Measurements from ENCODE around the gene PXMP2.
"Not testable (repeated sequence)": the region's sequence is repeated elsewhere in the genome, so short reads cannot be mapped to it uniquely, and the experiment has no call there.

Gene PXMP2

DNA sequence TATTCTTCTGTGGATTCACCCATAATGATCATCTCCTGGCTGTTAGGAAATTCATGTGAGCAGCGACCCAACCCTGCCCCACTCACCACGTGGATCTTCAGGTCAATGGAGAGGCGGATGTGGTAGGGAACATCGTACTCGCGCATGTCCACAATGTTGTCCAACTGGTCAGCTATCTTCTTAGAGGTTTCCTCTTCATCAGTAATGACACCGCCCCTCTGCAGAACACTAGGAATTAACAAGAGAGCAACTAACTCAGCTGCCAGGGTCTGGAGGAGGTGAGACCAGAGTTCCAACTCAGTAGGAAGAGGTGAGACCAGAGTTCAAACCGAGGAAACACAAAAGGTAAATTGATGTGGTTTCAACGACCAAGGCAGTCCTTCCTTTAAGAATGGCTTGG is 9.9 kb upstream of the PXMP2 start:
- no peak overlapping the region for H3K4me3 ChIP-seq (ENCODE audit: low read length)
- TF ChIP-seq, protein P1, sequence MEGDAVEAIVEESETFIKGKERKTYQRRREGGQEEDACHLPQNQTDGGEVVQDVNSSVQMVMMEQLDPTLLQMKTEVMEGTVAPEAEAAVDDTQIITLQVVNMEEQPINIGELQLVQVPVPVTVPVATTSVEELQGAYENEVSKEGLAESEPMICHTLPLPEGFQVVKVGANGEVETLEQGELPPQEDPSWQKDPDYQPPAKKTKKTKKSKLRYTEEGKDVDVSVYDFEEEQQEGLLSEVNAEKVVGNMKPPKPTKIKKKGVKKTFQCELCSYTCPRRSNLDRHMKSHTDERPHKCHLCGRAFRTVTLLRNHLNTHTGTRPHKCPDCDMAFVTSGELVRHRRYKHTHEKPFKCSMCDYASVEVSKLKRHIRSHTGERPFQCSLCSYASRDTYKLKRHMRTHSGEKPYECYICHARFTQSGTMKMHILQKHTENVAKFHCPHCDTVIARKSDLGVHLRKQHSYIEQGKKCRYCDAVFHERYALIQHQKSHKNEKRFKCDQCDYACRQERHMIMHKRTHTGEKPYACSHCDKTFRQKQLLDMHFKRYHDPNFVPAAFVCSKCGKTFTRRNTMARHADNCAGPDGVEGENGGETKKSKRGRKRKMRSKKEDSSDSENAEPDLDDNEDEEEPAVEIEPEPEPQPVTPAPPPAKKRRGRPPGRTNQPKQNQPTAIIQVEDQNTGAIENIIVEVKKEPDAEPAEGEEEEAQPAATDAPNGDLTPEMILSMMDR (conservative IDR thresholded peaks at IDR 0.05; ENCODE audit: low read length) = no peak
- DNase-seq (ENCODE audit: low read depth) = no peak

DNA sequence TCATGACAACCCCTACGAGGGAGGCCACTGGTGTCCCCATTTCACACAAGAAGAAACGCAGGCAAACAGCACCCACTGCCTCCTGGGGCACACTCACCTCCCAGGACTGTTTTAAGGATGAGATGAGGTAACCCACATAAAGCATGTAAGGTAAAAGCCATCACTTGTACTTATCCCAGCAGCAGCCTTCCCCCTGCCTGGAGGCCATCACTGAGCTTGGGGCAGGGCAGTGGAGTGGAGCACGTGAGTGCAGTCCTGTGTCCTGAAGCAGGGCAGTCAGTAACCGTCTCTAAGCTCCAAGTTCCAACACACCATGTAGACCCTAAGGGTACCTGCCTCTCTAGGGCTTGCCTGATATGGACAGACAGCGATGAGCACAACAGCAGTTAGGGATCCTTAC is 2.0 kb upstream of the PXMP2 start:
- no peak for DNase-seq (ENCODE audit: low read depth)
- no peak overlapping the region for H3K4me3 ChIP-seq (ENCODE audit: low read length)
- TF ChIP-seq, protein P1 (conservative IDR thresholded peaks at IDR 0.05; ENCODE audit: low read length) = no peak

DNA sequence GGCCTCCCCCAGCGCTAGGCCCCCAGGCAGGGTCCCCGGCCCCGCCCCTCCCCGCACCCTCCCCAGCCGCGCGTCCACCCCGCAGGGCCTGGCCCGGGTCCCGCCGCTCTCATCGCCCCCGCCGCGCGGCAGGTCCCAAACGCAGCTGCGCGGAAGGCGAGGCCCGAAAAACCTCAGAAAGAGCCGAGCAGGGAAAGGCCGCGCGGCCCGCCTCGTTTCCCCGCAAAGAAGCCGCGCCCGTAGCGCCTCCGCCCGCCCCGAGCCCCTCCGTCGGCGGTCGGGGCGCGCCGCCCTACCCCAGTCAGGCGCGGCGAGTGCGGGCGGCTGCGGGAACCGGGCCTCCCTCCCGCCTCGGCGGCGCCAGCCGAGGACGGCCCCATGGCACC is 569 bp upstream of the PXMP2 start:
- TF ChIP-seq, protein P1 (conservative IDR thresholded peaks at IDR 0.05; ENCODE audit: low read length) = no peak
- DNase-seq (ENCODE audit: low read depth) = no peak
- peak overlapping the region; percentile 59 for H3K4me3 ChIP-seq (ENCODE audit: low read length)

DNA sequence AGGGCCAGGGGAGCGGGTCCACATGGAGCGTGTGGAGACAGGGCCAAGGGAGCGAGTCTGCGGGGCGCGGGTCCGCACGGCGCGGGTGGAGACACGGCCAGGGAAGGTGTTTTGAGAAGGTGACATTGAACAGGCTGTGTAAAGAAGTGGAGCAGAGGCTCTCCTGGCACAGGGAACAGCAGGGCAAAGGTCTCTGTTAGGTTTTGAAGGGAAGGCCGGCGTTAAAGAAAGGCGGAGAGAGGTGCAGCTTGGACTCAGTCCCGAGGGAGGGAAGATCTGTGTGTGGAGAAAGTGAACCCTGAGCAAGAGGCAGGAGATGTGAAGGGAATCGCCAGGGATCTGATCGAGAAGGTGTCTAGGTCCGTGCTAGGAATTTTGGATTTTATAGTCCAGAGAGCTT is 1.8 kb downstream of the PXMP2 start:
- no peak overlapping the region; the same call in 1 of the 2 replicates for H3K4me3 ChIP-seq (ENCODE audit: low read length)
- TF ChIP-seq, protein P1 (conservative IDR thresholded peaks at IDR 0.05; ENCODE audit: low read length) = no peak
- DNase-seq (ENCODE audit: low read depth) = no peak

DNA sequence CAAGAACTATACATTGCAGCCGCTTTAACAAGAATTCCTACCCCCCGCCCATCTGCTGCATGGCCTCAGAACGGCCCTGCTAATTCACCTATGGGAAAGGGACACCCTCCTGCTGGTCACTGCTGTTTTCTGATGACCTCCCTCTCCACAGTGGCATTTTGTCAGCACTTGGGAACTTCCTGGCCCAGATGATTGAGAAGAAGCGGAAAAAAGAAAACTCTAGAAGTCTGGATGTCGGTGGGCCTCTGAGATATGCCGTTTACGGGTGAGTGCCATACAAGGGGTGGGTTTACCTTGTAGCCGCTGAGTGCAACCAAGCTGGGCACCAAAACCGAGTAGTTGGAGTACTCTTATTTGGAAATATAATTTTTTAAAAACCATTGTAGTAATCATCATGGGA is 2.7 kb downstream of the PXMP2 start:
- TF ChIP-seq, protein P1 (conservative IDR thresholded peaks at IDR 0.05; ENCODE audit: low read length) = no peak
- H3K4me3 ChIP-seq (ENCODE audit: low read length) = no peak overlapping the region

DNA sequence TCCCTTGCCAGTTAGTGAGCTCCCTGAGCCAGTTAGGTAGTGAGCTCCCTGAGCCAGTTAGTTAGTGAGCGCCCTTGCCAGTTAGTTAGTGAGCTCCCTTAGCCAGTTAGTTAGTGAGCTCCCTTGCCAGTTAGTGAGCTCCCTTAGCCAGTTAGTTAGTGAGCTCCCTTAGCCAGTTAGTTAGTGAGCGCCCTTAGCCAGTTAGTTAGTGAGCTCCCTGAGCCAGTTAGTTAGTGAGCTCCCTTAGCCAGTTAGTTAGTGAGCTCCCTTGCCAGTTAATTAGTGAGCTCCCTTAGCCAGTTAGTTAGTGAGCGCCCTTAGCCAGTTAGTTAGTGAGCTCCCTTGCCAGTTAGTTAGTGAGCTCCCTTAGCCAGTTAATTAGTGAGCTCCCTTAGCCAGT is 4.6 kb downstream of the PXMP2 start:
- not testable (repeated sequence) for H3K4me3 ChIP-seq (ENCODE audit: low read length); DNase-seq (ENCODE audit: low read depth)

More for the DNA sequence above, 2.7 kb downstream of the PXMP2 start:
- DNase-seq (ENCODE audit: low read depth) = no peak

DNA sequence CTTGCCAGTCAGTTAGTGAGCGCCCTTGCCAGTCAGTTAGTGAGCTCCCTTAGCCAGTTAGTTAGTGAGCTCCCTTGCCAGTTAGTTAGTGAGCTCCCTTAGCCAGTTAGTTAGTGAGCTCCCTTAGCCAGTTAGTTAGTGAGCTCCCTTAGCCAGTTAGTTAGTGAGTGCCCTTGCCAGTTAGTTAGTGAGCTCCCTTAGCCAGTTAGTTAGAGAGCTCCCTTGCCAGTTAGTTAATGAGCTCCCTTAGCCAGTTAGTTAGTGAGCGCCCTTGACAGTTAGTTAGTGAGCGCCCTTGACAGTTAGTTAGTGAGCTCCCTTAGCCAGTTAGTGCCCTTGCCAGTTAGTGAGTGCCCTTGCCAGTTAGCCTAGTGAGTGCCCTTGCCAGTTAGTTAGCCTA is 7.5 kb downstream of the PXMP2 start:
- DNase-seq (ENCODE audit: low read depth); H3K4me3 ChIP-seq (ENCODE audit: low read length): not testable (repeated sequence)

DNA sequence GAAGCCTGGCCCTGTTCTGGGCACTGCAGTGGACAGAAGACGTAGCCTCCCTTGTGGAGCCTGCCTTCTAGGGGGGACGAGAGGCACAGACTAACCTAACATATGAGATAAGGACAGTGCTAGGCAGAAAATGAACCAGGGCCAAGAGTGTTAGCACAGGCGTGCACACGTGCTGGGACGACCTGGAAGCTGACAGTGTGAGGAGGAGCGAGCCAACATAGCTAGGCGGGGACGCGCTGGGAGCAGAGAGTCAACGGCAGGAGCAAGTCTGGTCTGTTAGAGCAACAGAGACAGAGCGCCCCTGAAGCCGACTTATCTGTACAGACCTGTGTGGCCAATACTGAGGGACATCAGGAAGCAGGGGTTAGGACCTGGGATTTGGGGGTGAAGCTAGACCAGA is 8.0 kb downstream of the PXMP2 start:
- H3K4me3 ChIP-seq (ENCODE audit: low read length) = no peak overlapping the region
- TF ChIP-seq, protein P1 (conservative IDR thresholded peaks at IDR 0.05; ENCODE audit: low read length) = no peak
- no peak for DNase-seq (ENCODE audit: low read depth)

Measured in AG10803 (cell line).